Right hindlimb (tissue), 1 donor: Measurements from ENCODE around the gene LTBP1.
A peak's percentile ranks its signal among the peaks of the same experiment; 100 is the strongest.
"Not testable (repeated sequence)": the region's sequence is repeated elsewhere in the genome, so short reads cannot be mapped to it uniquely, and the experiment has no call there.

ENCODE experiments used
- DNase-seq: peaks from one replicate; pipeline ENCODE4 v3.0.0-alpha.2; 2018

Gene LTBP1

DNA sequence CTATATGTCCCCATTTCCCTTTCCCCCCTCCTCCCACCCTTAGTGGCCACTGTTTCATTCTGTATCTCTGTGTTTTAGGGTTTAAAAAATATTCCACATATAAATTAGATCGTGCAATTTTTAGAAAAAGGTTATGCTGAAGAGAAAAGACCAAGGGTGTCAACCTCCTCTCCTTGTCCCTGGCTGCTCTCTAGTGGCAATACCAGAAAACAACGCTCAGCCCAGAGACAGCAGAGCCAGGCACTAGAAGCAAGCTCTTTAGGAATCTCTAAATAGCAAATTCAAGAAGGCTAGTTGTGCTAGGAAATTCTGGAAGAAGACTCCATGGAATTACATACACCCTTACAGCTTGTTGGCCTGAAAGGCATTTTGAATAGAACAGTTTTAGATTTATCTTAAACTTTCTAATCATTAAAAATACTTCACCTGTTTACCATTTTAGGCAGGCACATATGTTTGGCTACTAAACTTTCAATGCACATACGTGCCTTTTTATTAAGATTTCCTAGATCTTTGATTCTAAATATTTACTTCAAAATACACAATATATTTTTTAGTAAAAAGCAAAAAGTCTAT lies 494.6 kb downstream of the LTBP1 start:
- DNase-seq: peak; percentile 82

DNA sequence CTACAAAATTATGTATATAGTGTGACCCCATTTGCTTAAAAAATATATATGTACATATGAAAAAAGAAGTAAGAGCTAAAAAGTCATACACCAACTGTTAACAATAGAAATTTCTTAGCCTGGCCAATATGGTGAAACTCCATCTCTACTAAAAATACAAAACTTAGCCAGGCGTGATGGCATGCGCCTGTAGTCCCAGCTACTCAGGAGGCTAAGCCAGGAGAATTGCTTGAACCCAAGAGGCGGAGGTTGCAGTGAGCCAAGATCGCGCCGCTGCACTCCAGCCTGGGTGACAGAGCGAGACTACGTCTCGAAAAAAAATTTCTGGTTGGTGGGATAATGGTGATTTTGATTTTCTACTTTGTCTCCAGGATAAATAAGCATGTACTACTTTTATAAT lies 495.3 kb downstream of the LTBP1 start:
- DNase-seq: not testable (repeated sequence)

GRCh38 chr2:33442528-33443079 lies 495.9 kb downstream of the LTBP1 start:
- no peak for DNase-seq

DNA sequence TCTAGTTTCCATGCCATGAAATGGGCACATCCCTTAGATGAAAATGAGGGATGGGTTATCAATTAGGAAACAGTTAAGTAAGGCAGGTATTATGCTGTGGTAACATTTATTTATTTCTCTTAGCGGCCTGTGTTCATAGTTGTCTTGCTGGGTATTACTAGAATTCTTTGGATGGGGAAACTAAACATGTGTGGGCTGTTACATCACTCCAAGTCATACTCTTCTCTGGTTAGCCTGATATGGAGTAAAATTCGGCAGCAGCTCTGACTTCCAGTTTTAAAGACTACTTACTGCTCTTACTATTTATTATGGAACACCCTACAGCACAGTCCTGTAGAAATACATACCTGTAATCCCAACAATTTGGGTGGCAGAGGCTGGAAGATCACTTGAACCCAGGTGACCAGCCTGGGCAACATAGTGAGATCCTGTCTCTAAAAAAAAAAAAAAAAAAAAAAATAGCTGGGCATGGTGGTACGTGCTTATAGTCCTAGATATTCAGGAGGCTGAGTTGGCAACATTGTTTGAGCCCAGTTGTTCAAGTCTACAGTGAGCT lies 496.6 kb downstream of the LTBP1 start:
- no peak for DNase-seq

DNA sequence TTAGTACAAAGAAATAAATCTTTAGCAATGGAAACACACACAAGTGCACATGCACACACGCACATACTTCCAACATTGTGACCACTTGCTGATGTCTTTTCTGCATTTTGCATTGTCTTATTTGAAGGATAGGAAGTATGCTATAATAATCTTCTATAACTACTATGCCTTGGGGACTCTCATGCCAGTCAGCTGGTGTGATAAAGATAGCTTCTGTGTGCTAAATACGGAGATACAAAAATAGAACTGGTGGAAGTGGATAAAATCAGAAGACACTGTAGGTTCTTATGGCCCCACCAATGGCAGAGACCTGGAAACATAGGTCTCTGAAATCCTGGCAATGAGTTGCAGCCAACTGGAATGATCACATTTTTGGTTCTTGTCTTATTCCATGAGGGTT lies 498.2 kb downstream of the LTBP1 start:
- DNase-seq: no peak

DNA sequence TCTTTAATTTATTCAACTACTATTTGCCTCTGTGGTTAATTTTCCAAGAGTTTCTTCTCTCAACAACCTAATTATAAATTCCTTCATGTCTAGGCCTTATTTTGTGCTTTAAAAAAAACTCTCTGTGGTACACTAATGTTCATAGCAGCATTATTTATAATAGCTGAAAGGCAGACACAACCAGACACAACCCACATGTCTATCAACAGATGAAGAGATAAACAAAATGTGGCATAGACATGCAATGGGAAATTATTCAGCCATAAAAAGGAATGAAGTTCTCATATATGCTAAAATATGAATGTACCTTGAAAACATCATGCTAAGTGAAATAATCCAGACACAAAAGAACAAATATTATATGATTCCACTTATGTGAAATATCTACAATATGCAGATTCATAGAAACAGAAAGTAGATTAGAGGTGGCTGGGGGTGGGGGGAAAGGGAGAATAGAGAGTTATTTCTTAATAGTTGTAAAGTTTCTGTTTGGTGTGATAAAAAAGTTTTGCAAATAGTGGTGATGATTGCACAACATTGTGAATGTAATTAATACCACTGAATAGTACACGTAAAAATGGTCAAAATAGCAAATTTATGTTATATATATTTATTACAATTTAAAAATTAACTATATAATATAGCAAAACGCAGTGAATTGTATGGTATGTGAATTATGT lies 501.6 kb downstream of the LTBP1 start:
- no peak for DNase-seq
